IPS DF 19.7 (cell line): Measurements from ENCODE around the gene MACROH2A1.
"Not testable (repeated sequence)": the region's sequence is repeated elsewhere in the genome, so short reads cannot be mapped to it uniquely, and the experiment has no call there.

ENCODE experiments used
- DNase-seq: peaks from one replicate; pipeline ENCODE4 v3.0.0-alpha.2; 2013; ENCODE audit warnings: low read depth, low spot score

Gene MACROH2A1

GRCh38 chr5:135379046-135379654 is 19.9 kb downstream of the MACROH2A1 start:
- no peak for DNase-seq

- DNase-seq = no peak
These were observed 21.0 kb downstream of the MACROH2A1 start for GRCh38 chr5:135377751-135378680.

- DNase-seq = no peak
These were observed 21.9 kb downstream of the MACROH2A1 start for GRCh38 chr5:135376961-135377624.

DNA sequence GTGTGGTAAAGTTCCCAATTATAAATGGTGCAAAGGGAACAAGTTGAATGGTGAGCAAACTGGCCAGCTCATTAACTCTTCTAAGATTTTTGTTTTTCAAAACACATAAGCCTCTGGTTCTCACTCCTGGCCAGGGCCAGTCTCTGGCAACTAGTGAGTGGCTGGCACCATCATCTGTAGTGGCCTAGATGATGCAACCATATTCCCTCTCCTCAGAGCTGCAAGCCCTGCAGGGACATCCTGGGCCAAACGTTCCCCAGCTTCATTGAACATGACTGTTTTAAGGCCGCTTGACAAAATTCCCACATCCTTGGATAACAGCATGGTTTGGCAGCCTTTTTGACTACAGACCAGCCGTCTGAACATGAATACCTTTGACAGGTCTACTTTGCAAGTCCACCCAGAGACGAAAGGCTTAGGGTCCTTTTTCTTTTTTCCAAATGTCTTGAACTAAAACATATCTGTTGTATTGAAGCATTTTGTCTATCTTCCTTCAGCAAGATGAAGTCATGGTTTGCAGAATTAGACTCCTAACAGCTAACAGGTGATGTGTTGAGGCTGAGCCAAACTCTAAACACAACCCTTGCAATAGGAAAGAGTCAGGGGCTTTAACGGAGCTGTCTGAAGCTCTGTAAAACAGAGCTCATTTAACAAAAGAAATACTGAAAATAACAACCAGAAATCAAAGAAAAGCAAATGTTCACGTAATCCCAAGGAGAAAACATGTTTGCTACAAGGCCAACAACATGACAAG is 23.8 kb downstream of the MACROH2A1 start:
- no peak for DNase-seq

DNA sequence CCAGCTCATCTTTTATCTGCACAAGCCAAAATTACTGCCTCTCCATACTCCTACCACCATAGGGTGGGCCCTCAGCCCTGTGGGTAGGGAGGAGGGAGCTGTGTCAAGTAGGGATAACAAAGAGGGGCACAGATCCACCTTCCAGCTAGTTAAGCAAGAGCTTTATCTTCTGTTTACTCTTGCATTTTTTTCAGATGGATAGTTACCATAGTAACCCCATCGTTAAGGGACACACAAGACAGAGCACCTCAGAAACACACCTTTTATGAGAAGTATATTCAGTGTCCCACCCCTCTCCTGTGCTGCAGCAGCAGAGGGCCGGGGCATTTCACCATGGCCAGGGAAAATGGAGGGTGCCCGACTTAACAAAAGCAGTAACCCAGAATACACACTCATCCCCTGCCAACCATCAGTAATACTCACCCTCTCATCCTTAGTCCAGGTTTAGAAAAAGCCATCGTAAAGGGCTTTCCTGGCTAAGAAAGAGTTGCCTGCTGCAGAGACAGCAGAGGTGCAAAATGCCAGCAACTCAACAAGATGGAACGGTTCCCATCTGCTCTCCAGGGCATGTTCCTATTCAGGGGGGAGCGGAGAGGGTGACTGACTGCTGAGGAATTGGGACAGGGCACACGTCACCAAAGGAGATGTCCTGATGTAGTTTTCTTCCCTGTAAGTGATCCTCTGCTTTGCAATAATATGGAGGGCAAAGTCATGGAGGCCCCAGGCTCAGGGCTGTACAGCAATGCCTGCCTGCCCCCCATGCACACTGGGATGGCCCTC is 25.1 kb downstream of the MACROH2A1 start:
- no peak for DNase-seq

DNA sequence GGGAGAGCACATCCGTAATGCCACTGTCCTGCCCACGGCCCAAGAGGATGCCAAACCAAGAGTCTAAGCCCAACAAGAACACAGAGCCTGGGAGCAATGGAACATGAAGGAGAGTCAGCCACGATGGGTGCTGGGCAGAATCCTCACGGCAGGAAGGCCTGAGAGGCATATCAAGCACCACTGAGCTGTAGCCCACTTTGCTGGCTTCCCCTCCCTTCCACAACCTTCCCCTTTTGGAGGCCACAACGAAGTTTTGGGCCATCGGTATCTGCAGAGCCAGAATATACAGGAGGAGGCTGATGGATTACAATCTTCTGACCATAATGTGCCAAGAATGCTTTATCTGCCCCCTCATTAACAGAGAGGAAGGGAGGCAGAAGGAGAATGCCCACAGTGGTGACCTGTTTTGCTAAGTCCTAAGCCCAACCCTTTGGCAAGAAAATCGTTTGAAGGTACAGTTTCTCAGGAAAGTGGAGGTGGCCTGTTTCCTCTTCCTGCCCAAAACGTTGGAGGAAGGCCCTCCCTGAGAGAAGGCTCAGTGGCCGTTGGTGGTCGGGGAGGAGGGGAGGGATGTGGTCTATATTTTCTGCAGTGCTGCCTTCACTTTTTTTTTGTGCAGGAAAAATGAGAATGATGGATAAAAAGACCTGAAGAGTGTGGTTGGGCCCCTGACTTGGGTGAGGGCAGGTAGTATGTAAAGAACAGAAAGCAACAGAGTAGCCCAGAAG is 26.2 kb downstream of the MACROH2A1 start:
- DNase-seq = no peak

DNA sequence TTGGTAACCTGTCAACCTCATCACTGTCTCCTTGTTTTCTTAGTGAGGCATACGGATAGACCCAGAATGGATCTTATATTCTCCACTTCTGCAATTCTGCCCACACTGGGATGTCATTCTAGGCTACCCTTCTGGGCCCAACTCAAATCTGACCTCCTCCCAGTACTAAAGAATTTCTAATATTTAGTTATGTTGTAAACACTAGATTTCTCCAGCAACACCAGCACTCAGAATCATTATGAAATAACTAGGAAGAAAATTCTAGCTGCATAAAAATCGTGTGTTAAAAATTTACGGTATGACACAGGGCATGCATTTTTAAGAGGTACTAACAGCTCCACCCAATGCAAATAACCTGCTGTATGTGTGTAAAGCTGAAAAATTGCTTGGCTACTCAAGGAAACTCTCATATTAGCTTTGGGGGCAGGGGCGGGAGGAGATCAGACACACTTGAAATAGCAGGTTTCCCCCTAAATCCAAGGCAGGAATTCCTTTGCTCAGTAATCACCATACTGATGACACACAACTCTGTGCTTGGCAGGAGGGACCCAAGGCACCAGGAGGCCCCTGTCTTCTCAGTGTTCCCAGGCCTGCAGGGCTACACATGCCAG is 27.3 kb downstream of the MACROH2A1 start:
- no peak for DNase-seq

DNA sequence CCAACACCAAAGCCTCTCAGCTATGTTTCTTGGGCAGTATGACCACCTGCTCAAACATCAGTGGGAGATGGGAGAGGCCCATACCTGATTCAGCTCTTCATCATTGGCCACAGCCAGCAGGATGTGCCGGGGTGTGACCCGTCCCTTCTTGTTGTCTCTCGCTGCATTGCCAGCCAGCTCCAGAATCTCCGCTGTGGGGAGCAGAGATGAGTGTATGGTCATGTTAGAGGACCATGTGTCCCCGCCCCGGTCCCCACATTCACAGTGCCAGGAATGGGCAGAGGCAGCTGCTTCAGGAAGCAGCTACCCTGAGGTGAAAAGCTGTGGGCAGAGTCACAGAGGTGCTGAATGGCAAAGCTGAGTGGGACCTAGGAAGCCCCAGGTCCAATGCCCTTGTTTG is 29.1 kb downstream of the MACROH2A1 start:
- DNase-seq = no peak

DNA sequence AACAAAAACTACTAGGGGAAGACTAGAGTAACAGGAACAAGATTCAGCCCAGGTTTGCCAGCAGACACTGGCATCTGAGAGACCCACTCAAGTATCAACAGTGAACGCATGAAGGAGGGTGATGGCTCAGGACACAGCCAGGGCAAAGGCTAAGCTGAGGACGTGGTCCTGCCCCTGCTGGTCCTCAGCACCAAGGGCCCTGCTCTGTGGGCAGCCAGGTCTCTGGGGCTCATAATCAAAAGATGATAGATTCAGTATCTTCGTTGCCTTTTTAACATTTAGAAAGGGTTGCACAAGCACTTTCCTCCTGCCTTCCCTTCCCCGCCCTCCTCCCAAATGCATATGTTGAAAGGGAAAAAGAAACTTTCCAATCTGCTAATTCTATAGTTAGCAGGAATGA is 31.5 kb downstream of the MACROH2A1 start:
- no peak for DNase-seq

DNA sequence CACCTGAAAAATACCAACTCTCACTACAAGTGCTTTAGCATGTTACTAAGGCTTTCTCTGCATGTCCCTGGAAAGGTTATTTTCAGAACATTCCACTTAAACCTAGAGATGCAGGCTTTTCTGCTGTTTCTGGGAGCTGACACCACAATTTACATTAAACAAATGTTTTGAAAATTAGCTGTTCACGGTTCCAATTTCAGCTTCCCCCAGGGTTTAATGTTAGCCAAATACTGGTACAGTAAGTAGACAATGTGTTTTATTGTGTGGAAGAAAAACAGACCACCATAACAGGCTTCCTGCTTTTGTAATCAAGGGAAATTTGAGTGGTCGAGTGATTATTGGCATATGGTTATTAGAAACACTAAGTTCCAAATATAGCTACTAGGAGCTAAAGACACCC is 32.0 kb downstream of the MACROH2A1 start:
- DNase-seq = no peak

DNA sequence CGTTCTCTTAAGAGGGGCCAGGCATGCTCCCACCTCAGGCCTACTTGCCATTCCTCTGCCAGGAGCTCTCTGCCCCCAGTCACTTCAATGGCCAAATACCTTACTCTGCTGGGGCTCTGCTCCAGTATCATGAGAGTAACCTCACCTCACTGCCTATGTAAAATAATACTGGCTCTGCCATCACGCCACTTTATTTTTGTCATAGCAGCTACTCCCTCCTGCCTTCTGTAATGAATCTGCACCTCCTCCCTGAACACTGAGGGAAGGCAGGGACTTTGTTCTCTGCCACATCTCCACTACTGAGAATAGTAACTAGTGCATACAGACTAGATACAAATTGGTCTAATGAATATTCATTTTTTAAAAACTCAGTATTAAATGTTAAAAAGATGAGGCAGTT is 33.8 kb downstream of the MACROH2A1 start:
- DNase-seq = no peak

- DNase-seq = no peak
These were observed 34.4 kb downstream of the MACROH2A1 start for GRCh38 chr5:135364421-135365262.

GRCh38 chr5:135363342-135363741 is 35.7 kb downstream of the MACROH2A1 start:
- DNase-seq = not testable (repeated sequence)

DNA sequence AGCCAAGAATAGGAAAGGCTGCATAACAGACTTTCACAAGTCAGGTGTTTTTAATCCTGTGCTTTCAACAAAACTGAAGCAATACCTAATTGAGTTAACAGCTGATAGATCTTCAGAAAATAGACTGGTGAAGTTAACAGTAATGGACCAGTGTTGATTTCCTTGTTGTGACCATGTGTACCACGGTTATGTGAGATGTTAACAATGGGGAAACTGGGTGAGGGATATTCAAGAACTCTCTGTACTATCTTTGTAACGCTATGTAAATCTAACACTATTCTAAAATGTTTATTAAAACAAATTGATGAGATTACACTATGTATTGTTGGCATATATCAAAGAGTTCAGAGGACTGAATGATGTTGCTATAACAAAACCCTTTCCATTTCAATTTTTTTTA is 36.9 kb downstream of the MACROH2A1 start:
- no peak for DNase-seq

GRCh38 chr5:135360278-135361274 is 38.5 kb downstream of the MACROH2A1 start:
- no peak for DNase-seq

DNA sequence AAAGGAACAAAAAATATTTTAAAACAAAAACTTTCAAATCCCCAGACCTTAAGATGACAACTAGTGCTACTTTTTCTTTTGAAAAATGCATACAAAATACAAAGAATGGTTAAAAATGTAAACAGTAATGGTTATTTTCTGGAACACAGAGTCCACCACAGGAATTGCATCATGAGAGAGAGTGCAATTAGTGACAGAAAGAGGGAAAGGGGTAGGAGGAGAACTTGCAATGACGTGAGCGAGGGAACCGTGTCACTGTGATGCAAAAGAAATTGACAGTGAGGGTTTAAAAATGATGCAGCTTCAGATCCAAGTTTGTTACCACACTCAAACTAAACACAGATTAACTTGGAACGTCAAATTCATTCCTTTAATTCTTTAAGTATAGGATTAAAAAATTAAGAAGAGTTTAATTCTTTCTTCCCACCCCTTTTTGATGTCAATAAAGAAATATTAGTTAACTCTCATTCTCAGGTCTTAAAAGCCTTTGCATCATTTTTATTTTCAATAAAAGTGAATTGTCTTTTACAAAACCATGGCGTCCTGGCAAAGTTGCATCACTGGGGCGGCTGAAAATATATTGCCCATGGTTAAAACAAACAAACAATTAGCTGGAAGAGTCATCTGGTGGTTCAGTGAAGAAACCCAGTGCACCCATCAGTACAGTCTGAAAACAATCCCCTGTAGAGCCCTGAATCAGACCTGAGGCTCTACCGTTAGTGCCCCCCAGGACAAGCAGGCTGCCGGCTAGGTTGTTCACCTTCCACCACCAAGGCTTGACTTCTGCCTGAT is 39.5 kb downstream of the MACROH2A1 start:
- DNase-seq = no peak

- no peak for DNase-seq
These were observed 41.3 kb downstream of the MACROH2A1 start for GRCh38 chr5:135357685-135358084.
